ENCODE results near the gene FBXO40. TPM values are rescaled to one million over a fixed set of nuclear protein-coding genes. Genes with fewer than 3 reads are reported as not detected.

Gene FBXO40
- total and polyA plus RNA-seq, 2 of the 13 experiments (the other 11 are each of a cell fraction or from before 2014, with no cell fraction given), result not detected

DNA sequence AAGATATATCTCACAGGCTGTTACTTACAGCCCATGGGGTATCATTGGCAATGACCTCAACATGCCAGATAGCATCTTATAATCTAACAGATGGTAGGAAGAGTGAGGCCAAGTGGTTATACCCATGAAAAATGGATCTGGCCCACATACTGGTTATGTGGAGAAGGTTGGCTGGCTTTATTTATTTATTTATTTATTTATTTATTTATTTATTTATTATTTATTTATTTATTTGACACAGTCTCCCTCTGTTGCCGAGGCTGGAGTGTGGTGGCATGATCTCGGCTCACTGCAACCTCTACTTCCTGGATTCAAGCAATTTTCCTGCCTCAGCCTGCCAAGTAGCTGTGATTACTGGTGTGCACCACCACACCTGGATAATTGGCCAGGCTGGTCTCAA lies 11.6 kb downstream of the FBXO40 start (continued):
- TF ChIP-seq, protein P1, sequence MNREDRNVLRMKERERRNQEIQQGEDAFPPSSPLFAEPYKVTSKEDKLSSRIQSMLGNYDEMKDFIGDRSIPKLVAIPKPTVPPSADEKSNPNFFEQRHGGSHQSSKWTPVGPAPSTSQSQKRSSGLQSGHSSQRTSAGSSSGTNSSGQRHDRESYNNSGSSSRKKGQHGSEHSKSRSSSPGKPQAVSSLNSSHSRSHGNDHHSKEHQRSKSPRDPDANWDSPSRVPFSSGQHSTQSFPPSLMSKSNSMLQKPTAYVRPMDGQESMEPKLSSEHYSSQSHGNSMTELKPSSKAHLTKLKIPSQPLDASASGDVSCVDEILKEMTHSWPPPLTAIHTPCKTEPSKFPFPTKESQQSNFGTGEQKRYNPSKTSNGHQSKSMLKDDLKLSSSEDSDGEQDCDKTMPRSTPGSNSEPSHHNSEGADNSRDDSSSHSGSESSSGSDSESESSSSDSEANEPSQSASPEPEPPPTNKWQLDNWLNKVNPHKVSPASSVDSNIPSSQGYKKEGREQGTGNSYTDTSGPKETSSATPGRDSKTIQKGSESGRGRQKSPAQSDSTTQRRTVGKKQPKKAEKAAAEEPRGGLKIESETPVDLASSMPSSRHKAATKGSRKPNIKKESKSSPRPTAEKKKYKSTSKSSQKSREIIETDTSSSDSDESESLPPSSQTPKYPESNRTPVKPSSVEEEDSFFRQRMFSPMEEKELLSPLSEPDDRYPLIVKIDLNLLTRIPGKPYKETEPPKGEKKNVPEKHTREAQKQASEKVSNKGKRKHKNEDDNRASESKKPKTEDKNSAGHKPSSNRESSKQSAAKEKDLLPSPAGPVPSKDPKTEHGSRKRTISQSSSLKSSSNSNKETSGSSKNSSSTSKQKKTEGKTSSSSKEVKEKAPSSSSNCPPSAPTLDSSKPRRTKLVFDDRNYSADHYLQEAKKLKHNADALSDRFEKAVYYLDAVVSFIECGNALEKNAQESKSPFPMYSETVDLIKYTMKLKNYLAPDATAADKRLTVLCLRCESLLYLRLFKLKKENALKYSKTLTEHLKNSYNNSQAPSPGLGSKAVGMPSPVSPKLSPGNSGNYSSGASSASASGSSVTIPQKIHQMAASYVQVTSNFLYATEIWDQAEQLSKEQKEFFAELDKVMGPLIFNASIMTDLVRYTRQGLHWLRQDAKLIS (CRISPR knock-in tag; IDR thresholded peaks at IDR 0.05), result no peak
- TF ChIP-seq NR3C1 (CRISPR knock-in tag; IDR thresholded peaks at IDR 0.05), result no peak
- TF ChIP-seq NFE2L1 (CRISPR knock-in tag; IDR thresholded peaks at IDR 0.05; ENCODE audit: borderline replicate concordance), result no peak

DNA sequence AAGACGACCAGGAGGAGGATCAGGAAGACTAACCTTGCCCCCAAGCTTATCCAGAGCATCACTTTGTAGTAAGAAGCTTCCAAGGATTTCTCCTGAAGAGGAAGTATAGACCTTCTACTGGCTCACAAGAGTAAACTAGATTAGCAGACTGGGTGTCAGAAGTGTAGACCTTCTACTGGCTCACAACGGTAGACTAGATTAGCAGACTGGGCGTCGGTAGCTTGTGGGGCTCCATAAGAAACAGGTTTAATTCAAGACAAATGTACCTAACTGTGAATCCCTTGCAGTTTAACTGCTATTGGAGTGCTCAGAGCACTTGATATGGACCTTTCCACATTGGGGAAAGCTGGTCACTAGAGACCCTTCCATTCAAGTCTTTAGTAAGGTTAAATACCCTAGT lies 12.9 kb downstream of the FBXO40 start:
- WGBS (ENCODE audit: low lambda C conversion rate), result 73% methylated on average over 4 of the region's 4 CpGs
- Histone ChIP-seq H3K9me3 (ENCODE audit: low read length) (no peaks in the 10 kb centered on the region), H3K36me3 (replicated peaks in 1 of 2; ENCODE audit: control insufficient read depth in 1 of 2, insufficient read depth in 2 of 2, low read length in 2 of 2) (no peaks in the 10 kb centered on the region), H3K9ac (ENCODE audit: insufficient read depth, low read depth, low read length) (no peak overlapping the region), H3K4me2 (ENCODE audit: low read depth, low read length) (no peak overlapping the region), H3K27me3 (ENCODE audit: control insufficient read depth in 1 of 2, insufficient read depth in 2 of 2, low read length in 2 of 2) (no peaks in the 10 kb centered on the region; a peak in 1 of 5 replicates), H3K4me1 (ENCODE audit: insufficient read depth, low read length) (no peaks in the 10 kb centered on the region), H4K20me1 (ENCODE audit: insufficient read depth, low read length) (no peaks in the 10 kb centered on the region), H3K4me3 (replicated peaks in 1 of 3; ENCODE audit: insufficient read depth in 1 of 3, low read depth in 2 of 3, low read length in 3 of 3) (no peak overlapping the region), H3K79me2 (ENCODE audit: insufficient read depth, low read length) (no peaks in the 10 kb centered on the region), H3K27ac (ENCODE audit: extremely low read length, insufficient read depth, low read length) (no peak overlapping the region), H2AFZ (ENCODE audit: low read length) (no peak overlapping the region)
- in situ Hi-C loops (cut with HindIII; ENCODE audit: extremely low pct_ligation_motif_present, low pct_unique_long_range_greater_than_20kb), result no loop called here
- ATAC-seq (no peak), DNase-seq (ENCODE audit: low spot score) (no peak), FAIRE-seq (no peak)
- intact Hi-C loops (cut with micrococcal nuclease; ENCODE audit: unreplicated experiment), result no loop called here
- POLR2A ChIA-PET, result no interaction called here
- no TSS peak for BruUV-seq (replicated peaks)
- CTCF ChIA-PET (ENCODE audit: low intra/inter-chr PET ratio, low total read pairs), result no interaction called here
- TF ChIP-seq HDAC1 (CRISPR knock-in tag; IDR thresholded peaks at IDR 0.05) (no peak), RBM39 (IDR thresholded peaks at IDR 0.05; ENCODE audit: low read depth, low read length, poor library complexity, severe bottlenecking) (no peak), CCDC6 (CRISPR knock-in tag; IDR thresholded peaks at IDR 0.05) (no peak), ZNF24 (IDR thresholded peaks at IDR 0.05) (no peak), IKZF1 (IDR thresholded peaks at IDR 0.05) (no peak)
- TF ChIP-seq, protein P2, sequence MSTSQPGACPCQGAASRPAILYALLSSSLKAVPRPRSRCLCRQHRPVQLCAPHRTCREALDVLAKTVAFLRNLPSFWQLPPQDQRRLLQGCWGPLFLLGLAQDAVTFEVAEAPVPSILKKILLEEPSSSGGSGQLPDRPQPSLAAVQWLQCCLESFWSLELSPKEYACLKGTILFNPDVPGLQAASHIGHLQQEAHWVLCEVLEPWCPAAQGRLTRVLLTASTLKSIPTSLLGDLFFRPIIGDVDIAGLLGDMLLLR (CRISPR knock-in tag; IDR thresholded peaks at IDR 0.05), result no peak
- TF ChIP-seq, protein P3, sequence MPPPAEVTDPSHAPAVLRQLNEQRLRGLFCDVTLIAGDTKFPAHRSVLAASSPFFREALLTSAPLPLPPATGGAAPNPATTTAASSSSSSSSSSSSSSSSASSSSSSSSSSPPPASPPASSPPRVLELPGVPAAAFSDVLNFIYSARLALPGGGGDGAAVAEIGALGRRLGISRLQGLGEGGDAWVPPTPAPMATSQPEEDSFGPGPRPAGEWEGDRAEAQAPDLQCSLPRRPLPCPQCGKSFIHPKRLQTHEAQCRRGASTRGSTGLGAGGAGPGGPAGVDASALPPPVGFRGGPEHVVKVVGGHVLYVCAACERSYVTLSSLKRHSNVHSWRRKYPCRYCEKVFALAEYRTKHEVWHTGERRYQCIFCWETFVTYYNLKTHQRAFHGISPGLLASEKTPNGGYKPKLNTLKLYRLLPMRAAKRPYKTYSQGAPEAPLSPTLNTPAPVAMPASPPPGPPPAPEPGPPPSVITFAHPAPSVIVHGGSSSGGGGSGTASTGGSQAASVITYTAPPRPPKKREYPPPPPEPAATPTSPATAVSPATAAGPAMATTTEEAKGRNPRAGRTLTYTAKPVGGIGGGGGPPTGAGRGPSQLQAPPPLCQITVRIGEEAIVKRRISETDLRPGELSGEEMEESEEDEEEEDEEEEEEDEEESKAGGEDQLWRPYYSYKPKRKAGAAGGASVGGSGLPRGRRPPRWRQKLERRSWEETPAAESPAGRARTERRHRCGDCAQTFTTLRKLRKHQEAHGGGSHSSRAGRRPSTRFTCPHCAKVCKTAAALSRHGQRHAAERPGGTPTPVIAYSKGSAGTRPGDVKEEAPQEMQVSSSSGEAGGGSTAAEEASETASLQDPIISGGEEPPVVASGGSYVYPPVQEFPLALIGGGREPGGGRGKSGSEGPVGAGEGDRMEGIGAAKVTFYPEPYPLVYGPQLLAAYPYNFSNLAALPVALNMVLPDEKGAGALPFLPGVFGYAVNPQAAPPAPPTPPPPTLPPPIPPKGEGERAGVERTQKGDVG (CRISPR knock-in tag; IDR thresholded peaks at IDR 0.05; ENCODE audit: borderline replicate concordance), result no peak
- TF ChIP-seq, protein P4, sequence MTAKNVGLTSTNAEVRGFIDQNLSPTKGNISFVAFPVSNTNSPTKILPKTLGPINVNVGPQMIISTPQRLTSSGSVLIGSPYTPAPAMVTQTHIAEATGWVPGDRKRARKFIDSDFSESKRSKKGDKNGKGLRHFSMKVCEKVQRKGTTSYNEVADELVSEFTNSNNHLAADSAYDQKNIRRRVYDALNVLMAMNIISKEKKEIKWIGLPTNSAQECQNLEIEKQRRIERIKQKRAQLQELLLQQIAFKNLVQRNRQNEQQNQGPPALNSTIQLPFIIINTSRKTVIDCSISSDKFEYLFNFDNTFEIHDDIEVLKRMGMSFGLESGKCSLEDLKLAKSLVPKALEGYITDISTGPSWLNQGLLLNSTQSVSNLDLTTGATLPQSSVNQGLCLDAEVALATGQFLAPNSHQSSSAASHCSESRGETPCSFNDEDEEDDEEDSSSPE (CRISPR knock-in tag; IDR thresholded peaks at IDR 0.05), result no peak
- TF ChIP-seq, protein P5, sequence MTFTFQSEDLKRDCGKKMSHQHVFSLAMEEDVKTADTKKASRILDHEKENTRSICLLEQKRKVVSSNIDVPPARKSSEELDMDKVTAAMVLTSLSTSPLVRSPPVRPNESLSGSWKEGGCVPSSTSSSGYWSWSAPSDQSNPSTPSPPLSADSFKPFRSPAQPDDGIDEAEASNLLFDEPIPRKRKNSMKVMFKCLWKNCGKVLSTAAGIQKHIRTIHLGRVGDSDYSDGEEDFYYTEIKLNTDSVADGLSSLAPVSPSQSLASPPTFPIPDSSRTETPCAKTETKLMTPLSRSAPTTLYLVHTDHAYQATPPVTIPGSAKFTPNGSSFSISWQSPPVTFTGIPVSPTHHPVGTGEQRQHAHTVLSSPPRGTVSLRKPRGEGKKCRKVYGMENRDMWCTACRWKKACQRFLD (CRISPR knock-in tag; IDR thresholded peaks at IDR 0.05; ENCODE audit: borderline replicate concordance), result no peak
- TF ChIP-seq, protein P6, sequence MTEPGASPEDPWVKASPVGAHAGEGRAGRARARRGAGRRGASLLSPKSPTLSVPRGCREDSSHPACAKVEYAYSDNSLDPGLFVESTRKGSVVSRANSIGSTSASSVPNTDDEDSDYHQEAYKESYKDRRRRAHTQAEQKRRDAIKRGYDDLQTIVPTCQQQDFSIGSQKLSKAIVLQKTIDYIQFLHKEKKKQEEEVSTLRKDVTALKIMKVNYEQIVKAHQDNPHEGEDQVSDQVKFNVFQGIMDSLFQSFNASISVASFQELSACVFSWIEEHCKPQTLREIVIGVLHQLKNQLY (CRISPR knock-in tag; IDR thresholded peaks at IDR 0.05), result no peak

All from HepG2 (cell line).